Measurements from ENCODE around the gene GPI.
"Not testable (repeated sequence)": the region's sequence is repeated elsewhere in the genome, so short reads cannot be mapped to it uniquely, and the experiment has no call there.

The GPI gene

DNA sequence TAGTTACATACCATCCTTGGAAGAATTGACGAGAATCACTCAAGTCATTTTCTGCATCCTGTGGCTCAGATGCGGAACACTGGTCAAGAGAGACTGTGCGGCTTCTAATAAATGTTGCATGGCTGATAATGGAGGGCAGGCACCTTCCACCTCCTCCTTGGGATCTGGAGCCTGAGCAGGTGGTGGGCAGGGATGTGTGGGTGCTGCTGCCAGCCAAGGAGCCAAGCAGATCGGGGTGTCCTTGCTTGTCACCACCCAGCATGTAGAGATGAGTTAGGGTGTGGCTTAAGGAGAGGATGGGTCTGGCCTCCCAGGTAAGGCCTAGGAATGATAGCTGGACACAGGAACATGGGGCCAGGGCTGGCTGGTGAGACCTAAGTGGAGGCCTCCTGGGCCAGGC, 17.5 kb downstream of the GPI start:
- no peak overlapping the region for H3K4me3 ChIP-seq (ENCODE audit: low read depth, low read length)
- in situ Hi-C loops (cut with HindIII; ENCODE audit: low sequenced_read_pairs) = no loop called here
- TF ChIP-seq, protein P1, sequence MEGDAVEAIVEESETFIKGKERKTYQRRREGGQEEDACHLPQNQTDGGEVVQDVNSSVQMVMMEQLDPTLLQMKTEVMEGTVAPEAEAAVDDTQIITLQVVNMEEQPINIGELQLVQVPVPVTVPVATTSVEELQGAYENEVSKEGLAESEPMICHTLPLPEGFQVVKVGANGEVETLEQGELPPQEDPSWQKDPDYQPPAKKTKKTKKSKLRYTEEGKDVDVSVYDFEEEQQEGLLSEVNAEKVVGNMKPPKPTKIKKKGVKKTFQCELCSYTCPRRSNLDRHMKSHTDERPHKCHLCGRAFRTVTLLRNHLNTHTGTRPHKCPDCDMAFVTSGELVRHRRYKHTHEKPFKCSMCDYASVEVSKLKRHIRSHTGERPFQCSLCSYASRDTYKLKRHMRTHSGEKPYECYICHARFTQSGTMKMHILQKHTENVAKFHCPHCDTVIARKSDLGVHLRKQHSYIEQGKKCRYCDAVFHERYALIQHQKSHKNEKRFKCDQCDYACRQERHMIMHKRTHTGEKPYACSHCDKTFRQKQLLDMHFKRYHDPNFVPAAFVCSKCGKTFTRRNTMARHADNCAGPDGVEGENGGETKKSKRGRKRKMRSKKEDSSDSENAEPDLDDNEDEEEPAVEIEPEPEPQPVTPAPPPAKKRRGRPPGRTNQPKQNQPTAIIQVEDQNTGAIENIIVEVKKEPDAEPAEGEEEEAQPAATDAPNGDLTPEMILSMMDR (IDR thresholded peaks at IDR 0.05; ENCODE audit: low read depth, low read length, missing control alignments) = no peak
- no peak for DNase-seq (ENCODE audit: low read depth)

GRCh38 chr19:34383599-34383998, 18.6 kb downstream of the GPI start:
- TF ChIP-seq, protein P1 (IDR thresholded peaks at IDR 0.05; ENCODE audit: low read depth, low read length, missing control alignments) = no peak
- DNase-seq (ENCODE audit: low read depth) = no peak
- H3K4me3 ChIP-seq (ENCODE audit: low read depth, low read length) = no peak overlapping the region
- in situ Hi-C loops (cut with HindIII; ENCODE audit: low sequenced_read_pairs) = no loop called here

GRCh38 chr19:34386645-34387445, 21.8 kb downstream of the GPI start:
- no peak overlapping the region for H3K4me3 ChIP-seq (ENCODE audit: low read depth, low read length)
- in situ Hi-C loops (cut with HindIII; ENCODE audit: low sequenced_read_pairs) = no loop called here
- no peak for DNase-seq (ENCODE audit: low read depth)
- TF ChIP-seq, protein P1 (IDR thresholded peaks at IDR 0.05; ENCODE audit: low read depth, low read length, missing control alignments) = no peak

DNA sequence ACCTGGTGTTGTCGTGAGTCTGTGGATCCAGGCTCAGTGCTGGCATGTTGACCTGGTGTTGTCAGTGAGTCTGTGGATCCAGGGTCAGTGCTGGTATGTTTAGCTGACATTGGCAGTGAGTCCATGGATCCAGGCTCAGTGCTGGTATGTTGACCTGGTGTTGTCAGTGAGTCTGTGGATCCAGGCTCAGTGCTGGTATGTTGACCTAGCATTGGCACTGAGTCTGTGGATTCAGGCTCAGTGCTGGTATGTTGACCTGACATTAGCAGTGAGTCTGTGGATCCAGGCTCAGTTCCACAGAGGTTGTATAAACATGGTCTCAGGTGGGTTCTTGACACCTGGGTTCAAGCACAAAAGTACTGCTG, 22.4 kb downstream of the GPI start:
- TF ChIP-seq, protein P1 (IDR thresholded peaks at IDR 0.05; ENCODE audit: low read depth, low read length, missing control alignments) = no peak
- no peak for DNase-seq (ENCODE audit: low read depth)
- H3K4me3 ChIP-seq (ENCODE audit: low read depth, low read length) = no peak overlapping the region
- in situ Hi-C loops (cut with HindIII; ENCODE audit: low sequenced_read_pairs) = no loop called here

- in situ Hi-C loops (cut with HindIII; ENCODE audit: low sequenced_read_pairs); H3K4me3 ChIP-seq (ENCODE audit: low read depth, low read length); DNase-seq (ENCODE audit: low read depth): not testable (repeated sequence)
Measured at GRCh38 chr19:34388745-34389144, 23.7 kb downstream of the GPI start.

DNA sequence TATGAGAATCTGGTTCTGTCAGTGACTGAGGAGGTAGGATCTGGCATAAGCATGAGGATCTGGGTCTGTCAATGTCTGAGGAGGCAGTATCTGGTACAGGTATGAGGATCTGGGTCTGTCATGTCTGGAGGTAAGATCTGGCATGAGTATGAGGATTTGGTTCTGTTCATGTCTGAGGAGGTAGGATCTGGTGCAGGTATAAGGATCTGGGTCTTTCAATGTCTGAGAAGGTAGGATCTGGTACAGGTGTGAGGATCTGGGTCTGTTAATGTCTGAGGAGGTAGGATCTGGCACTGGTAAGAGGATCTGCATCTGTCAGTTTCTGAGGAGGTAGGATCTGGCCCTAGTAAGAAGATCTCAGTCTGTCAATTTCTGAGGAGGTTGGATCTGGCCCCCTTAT, 26.8 kb downstream of the GPI start:
- TF ChIP-seq, protein P1 (IDR thresholded peaks at IDR 0.05; ENCODE audit: low read depth, low read length, missing control alignments) = no peak
- in situ Hi-C loops (cut with HindIII; ENCODE audit: low sequenced_read_pairs) = no loop called here

GRCh38 chr19:34393031-34393430, 28.0 kb downstream of the GPI start:
- H3K4me3 ChIP-seq (ENCODE audit: low read depth, low read length) = no peak overlapping the region
- in situ Hi-C loops (cut with HindIII; ENCODE audit: low sequenced_read_pairs) = no loop called here
- DNase-seq (ENCODE audit: low read depth) = no peak
- TF ChIP-seq, protein P1 (IDR thresholded peaks at IDR 0.05; ENCODE audit: low read depth, low read length, missing control alignments) = no peak

More for the DNA sequence above, 26.8 kb downstream of the GPI start:
- no peak overlapping the region for H3K4me3 ChIP-seq (ENCODE audit: low read depth, low read length)
- DNase-seq (ENCODE audit: low read depth) = no peak

Measured in astrocyte of the cerebellum (primary cell).